Umbilical cord (tissue), 2 donors: ENCODE measurements around the gene DNAH6. TPM values are rescaled to one million over a fixed set of nuclear protein-coding genes. Genes with fewer than 3 reads are reported as not detected.
"Not testable (repeated sequence)": the region's sequence is repeated elsewhere in the genome, so short reads cannot be mapped to it uniquely, and the experiment has no call there.

Experiments used
- DNase-seq: peaks from one replicate; pipeline ENCODE4 v3.0.0-alpha.2; 2015; ENCODE audit warnings: low spot score
- total RNA-seq: library from RNA; depleted of rRNA; stranded (reverse); fragments of >200 nt; gene quantifications from one replicate; pipeline ENCODE4 v1.2.3, GENCODE V29; 2014; ENCODE audit warnings: low replicate concordance; ENCODE audit not compliant: insufficient read depth

DNAH6 gene
- total RNA-seq, 1 donor from 2014 or later, result 0.96 TPM

DNA sequence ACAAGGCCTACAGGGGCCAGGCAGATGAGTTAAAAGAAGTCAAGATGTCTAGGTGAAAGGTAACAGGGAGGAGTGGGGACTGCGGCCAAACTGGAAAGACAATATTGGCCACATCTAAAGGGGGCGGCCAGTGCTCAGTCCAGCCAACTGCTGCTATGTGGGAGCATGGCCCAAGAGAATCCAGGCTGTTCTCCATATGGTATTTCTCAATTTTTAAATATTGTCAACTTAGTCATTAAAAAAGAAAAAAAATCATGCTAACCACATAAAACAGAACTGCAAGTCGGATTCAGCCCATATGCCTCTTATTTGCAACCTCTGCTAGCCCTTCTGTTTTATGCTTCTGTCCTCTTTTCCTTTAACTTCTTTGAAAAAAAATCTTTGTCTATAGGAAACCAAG, 349.8 kb downstream of the DNAH6 start:
- DNase-seq, result no peak

DNA sequence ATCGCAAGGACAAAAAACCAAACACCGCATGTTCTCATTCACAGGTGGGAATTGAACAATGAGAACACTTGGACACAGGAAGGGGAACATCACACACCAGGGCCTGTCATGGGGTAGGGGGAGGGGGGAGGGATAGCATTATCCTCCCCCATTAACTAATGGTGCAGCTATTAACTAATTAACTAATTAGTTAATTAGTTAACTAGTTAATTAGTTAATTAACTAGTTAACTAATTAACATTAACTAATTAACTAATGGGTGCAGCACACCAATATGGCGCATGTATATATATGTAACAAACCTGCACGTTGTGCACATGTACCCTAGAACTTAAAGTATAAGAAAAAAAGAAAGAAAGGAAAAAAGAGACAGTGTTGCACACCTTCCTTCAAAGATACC, 352.0 kb downstream of the DNAH6 start:
- DNase-seq, result not testable (repeated sequence)

Other genes with a start within 250 kb of the DNAH6 start
- 63.8 TPM for gene SUCLG1, start 57.2 kb upstream of the DNAH6 start, total RNA-seq